ENCODE measurements around the gene TNS3.
"Not testable (repeated sequence)": the region's sequence is repeated elsewhere in the genome, so short reads cannot be mapped to it uniquely, and the experiment has no call there.

TNS3 gene

GRCh38 chr7:47472444-47473157, 109.3 kb downstream of the TNS3 start:
- no peak for DNase-seq (ENCODE audit: low read depth in 2 of 2)

- no peak for DNase-seq (ENCODE audit: low read depth in 2 of 2)
These were observed 110.1 kb downstream of the TNS3 start for GRCh38 chr7:47471831-47472230.

- no peak for DNase-seq (ENCODE audit: low read depth in 2 of 2)
These were observed 110.6 kb downstream of the TNS3 start for GRCh38 chr7:47471358-47471703.

GRCh38 chr7:47470567-47471357, 111.1 kb downstream of the TNS3 start:
- DNase-seq (ENCODE audit: low read depth in 2 of 2): no peak

DNA sequence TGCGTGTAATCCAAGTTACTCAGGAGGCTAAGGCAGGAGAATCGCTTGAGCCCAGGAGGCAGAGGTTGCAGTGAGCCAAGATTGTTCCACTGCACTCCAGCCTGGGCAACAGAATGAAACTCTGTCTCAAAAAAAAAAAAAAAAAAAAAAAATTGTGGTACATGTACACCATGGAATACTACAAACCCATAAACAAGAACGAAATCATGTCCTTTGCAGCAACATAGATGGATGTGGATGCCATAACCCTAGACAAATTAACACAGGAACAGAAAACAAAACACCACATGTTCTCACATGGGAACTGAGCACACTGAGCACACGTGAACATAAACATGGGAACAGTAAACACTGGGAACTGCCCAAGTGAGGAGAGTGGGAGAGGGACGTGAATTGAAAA, 112.1 kb downstream of the TNS3 start:
- not testable (repeated sequence) for DNase-seq (ENCODE audit: low read depth in 2 of 2)

- DNase-seq (ENCODE audit: low read depth in 2 of 2): no peak
These were observed 115.1 kb downstream of the TNS3 start for GRCh38 chr7:47466832-47467231.

DNA sequence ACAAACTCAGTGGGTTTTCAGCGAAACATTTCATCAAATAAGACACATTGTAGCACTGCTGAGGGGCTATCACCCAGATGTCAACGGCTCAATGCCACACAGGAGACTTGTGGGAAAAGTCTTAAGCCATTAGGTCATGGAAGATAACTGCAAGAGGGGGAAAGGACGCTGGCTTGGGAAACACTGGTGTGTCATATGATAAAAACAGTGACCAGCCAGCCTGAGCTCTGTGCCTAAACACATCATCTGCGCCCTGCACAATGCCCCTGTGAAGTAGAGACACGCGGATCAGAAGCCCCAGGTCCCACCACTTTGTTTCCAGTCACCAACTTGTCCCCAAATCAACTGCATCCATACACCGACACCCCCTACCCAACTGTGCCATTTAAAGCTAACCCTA, 116.7 kb downstream of the TNS3 start:
- no peak for DNase-seq (ENCODE audit: low read depth in 2 of 2)

GRCh38 chr7:47464266-47464665, 117.6 kb downstream of the TNS3 start:
- DNase-seq (ENCODE audit: low read depth in 2 of 2): no peak

DNA sequence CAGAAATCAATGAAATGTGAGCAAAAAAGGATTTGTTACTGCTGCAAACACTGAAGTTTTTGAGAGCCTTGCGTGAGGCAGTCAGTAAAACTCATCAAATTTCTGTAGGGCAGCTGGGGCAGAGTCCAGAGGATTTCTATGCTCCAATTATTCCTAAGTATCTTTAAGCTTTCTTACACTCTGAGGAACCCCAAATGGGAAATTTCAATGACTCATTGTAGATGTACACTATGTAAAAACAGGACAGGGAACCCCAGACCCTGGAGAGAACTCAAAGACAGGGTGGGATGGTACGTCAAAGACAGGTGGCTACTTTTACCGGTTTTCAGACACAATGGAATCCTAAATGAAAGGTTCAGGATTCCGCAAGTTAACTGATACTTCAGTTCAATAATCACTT, 120.2 kb downstream of the TNS3 start:
- DNase-seq (ENCODE audit: low read depth in 2 of 2): no peak

DNA sequence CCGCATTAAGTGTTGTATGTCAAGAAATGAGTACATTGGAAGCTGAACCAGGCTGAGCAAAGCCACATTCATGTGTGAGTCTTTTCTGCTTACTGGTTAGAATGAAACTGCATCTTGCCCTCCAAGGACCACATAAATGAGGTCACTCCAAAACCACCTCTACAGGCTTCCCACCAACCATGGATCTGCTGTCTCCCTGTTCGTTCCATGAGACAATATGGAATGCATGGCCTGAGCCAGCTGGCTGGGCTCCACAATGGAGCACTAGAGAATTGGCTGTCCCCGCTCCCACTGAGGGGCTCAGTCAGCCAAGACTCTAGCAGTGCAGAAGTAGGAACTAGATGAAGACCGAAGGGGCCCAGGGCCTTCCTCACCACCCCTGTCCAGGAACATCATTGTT, 120.8 kb downstream of the TNS3 start:
- no peak for DNase-seq (ENCODE audit: low read depth in 2 of 2)

GRCh38 chr7:47460251-47460989, 121.5 kb downstream of the TNS3 start:
- no peak for DNase-seq (ENCODE audit: low read depth in 2 of 2)

DNA sequence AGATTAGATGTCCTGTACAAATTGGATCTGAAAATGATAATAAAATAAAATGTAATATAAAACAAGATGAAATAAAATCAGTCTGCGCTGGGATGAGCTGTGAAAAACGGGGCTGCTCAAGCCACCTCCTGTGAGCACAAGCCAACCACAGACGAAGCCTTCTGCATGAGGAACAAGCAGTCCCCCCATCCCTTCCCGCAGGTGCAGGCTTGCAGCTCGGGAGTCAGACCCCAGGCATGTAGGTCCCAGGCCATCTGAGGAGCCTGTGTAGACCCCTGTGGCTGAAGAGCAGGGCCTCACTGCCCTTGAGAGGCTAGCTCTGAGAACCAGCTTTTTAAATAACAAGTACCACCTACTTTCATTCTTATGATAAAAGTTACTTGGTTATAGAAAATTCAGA, 123.4 kb downstream of the TNS3 start:
- DNase-seq (ENCODE audit: low read depth in 2 of 2): no peak

GRCh38 chr7:47458057-47458456, 123.9 kb downstream of the TNS3 start:
- DNase-seq (ENCODE audit: low read depth in 2 of 2): no peak

GRCh38 chr7:47456210-47456955, 125.5 kb downstream of the TNS3 start:
- DNase-seq (ENCODE audit: low read depth in 2 of 2): no peak

GRCh38 chr7:47455872-47456185, 126.1 kb downstream of the TNS3 start:
- DNase-seq (ENCODE audit: low read depth in 2 of 2): no peak

DNA sequence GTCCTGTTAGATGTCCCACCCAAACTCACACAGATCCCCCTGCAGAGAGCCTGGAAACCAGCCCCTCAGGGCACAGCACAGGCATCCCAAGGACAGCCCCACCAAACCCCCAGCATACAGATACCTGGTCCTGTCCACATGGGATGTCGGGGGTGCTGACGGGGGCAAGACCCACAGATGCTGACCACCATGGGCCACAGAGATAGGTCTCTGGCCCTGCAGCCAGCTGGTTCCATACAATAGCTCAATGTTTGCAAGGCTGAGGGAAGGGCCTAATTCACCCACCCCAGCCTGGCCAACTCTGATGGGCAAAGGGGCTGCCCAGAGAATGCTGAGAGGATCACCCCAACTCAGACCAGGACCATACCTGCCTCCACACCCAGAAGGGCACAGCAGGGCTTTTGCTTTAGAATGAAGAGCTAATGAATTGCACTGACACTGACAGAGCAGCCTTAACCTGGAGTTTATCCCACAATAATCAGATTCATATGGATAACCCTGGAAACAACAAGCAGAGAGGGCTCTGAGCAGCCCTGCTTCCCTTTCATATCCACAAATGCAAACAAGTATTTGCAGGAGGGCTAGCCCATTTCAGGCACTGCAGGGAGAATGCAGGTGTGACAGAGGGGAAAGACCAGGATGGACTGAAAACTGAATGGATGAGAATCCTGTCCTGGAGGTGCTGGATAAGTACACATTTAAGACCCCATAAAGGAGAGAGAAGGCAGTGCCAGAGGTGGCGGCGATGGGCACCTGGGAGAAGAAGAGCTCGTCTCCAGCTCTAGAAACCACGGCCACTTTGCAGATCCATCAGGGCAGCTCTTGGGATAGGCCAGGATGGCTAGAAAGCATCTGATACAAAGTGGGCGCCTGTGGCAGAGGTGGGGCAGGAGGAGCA, 126.7 kb downstream of the TNS3 start:
- no peak for DNase-seq (ENCODE audit: low read depth in 2 of 2)

DNA sequence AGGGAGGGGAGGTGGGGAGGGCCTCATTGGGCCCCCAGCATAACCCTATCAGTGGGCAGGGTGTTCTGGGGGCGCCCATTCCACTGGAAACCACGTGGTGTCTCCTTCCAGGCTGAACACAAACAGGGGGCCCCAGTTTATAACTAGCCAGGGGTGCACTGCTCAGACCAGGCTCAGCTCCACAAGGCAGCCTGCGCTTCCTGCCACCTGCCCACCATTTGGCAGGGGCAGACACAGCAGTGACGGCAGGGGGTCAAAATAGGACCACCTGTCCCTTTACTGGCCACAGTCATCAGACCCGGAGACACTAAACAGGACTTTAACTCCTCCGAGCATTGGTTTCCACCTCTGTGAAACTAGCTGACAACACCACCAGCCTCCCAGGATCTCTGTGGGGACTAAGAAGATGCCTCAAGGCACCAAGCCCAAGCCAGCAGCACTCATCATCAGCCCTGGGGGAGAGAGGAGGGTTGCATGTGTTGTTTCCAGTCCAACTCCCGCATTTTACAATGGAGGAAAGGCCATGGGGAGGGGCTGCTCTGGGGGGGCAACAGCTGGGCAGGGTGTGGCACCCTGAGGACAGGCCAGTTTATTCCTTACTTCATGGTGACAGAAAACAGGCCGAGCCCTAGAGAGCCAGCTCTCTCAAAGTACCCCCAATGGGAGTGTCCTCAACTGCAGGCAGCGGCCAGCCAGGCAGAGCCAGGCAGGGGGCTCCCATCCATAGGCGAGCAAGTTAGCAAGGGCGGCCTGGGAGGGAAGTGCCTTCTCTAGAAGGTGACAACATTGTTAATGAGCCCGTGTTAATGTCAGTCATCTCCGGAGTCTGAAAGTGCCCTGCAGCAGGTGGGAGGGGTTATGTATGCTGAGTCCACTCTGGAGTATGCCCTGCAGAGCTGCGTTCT, 127.6 kb downstream of the TNS3 start:
- no peak for DNase-seq (ENCODE audit: low read depth in 2 of 2)

DNA sequence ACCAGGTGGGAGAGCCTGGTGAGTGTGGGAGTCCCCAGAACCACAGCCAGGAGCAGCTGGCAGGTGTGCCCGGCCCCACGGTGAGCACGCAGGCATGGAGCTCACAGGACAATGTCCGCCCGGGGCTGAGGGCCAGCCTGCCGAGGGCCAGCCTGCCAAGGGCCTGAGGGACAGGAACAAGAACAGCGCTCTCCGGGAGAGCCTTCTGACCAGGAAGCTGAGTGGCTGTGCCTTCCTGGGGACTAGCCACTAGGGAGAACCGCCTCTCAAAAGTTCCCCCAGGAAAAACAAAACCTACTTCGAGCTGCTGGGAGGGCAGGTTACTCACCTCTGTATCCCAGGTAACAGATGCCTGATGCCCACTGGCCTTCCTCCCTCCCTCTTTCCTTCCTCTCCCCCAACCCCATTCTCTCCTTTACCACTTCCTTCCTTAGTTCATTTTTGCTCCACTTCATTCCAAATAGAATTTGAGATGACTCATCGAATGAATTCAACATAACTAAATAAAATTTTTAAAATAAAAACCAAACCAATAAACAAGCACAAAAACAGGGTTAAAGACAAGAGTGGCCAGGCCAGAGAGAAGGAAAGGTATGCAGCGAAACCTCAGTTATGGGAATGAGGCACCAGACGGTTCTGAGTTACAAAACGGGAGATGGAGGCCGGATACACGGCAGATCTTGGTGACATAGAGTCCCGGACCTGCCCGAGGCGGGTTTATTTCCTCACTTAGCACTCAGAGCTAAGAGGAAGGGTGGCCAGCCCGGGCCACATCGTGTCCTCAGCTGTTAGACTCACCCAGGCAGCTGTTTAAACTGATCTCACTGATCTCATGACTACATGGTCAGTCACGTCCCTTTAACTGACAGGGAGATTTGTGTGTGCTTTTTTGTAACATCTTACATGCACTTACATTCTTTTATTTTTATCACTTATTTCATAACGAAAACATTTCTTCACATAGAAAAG, 128.5 kb downstream of the TNS3 start:
- no peak for DNase-seq (ENCODE audit: low read depth in 2 of 2)

GRCh38 chr7:47452715-47453092, 129.2 kb downstream of the TNS3 start:
- DNase-seq (ENCODE audit: low read depth in 2 of 2): no peak

Data from stimulated activated CD4-positive, alpha-beta T cell treated with anti-CD3 and anti-CD28 coated beads, Interleukin-1b, Interleukin-23, amount 100 ng/mL, for 4 hours (primary cell).